HG03175 (cell line): ENCODE results near the gene PLEKHF1.

Source experiments
- ATAC-seq: cut with Tn5 transposase; IDR thresholded peaks from one replicate; pipeline ENCODE4 v1.9.1; 2021; ENCODE audit warnings: mild to moderate bottlenecking, moderate library complexity; ENCODE audit not compliant: unreplicated experiment

Gene PLEKHF1

GRCh38 chr19:29634423-29635130 is 30.7 kb upstream of the PLEKHF1 start:
- no peak for ATAC-seq

GRCh38 chr19:29635963-29636362 is 29.3 kb upstream of the PLEKHF1 start:
- ATAC-seq, result no peak

- ATAC-seq, result no peak
These were observed 28.5 kb upstream of the PLEKHF1 start for GRCh38 chr19:29636553-29637360.

GRCh38 chr19:29639086-29639485 is 26.2 kb upstream of the PLEKHF1 start:
- no peak for ATAC-seq

GRCh38 chr19:29640231-29640630 is 25.0 kb upstream of the PLEKHF1 start:
- ATAC-seq, result no peak

GRCh38 chr19:29641597-29641996 is 23.7 kb upstream of the PLEKHF1 start:
- no peak for ATAC-seq

- no peak for ATAC-seq
These were observed 21.8 kb upstream of the PLEKHF1 start for GRCh38 chr19:29643361-29643935.

GRCh38 chr19:29644210-29644609 is 21.1 kb upstream of the PLEKHF1 start:
- no peak for ATAC-seq

- ATAC-seq, result no peak
These were observed 19.8 kb upstream of the PLEKHF1 start for GRCh38 chr19:29645491-29645867.

- no peak for ATAC-seq
These were observed 19.4 kb upstream of the PLEKHF1 start for GRCh38 chr19:29645911-29646310.

GRCh38 chr19:29650772-29651387 is 14.4 kb upstream of the PLEKHF1 start:
- no peak for ATAC-seq

GRCh38 chr19:29651622-29652394 is 13.5 kb upstream of the PLEKHF1 start:
- no peak for ATAC-seq

GRCh38 chr19:29653398-29653797 is 11.9 kb upstream of the PLEKHF1 start:
- no peak for ATAC-seq

GRCh38 chr19:29655648-29656335 is 9.5 kb upstream of the PLEKHF1 start:
- no peak for ATAC-seq

GRCh38 chr19:29658221-29658991 is 6.9 kb upstream of the PLEKHF1 start:
- ATAC-seq, result no peak

- ATAC-seq, result no peak
These were observed 4.4 kb upstream of the PLEKHF1 start for GRCh38 chr19:29660835-29661234.

- no peak for ATAC-seq
These were observed 3.0 kb upstream of the PLEKHF1 start for GRCh38 chr19:29662278-29662603.

- ATAC-seq, result no peak
These were observed 2.5 kb upstream of the PLEKHF1 start for GRCh38 chr19:29662604-29663404.
